ENCODE data around the gene CATSPER1. TPM values are rescaled to one million over a fixed set of nuclear protein-coding genes. Genes with fewer than 3 reads are reported as not detected.
A peak's percentile ranks its signal among the peaks of the same experiment; 100 is the strongest.

CATSPER1 gene
- polyA plus RNA-seq, 6 donors from 2014 or later = 0.11 TPM; not detected in 5

GRCh38 chr11:65978391-65979238 lies 47.7 kb downstream of the CATSPER1 start:
- Mint-ChIP-seq H3K9me3 (no peaks in the 10 kb centered on the region), H3K27me3 (no peaks in the 10 kb centered on the region), H3K27ac (peak overlapping the region in 1 of 6 donors; percentile 80), H3K4me1 (peaks cover 0 to 16% (median 13%) of the 10 kb centered on the region in 3 donors), H3K4me3 (peak overlapping the region in 1 of 8 donors; percentile 42), H3K36me3 (peaks cover 2 to 11% of the 10 kb centered on the region in 2 donors)
- ATAC-seq (ENCODE audit: low read depth in 2 of 2) (no peak), DNase-seq (no peak)

GRCh38 chr11:65977621-65978390 lies 48.5 kb downstream of the CATSPER1 start:
- Mint-ChIP-seq H3K4me3 (no peak overlapping the region), H3K9me3 (no peaks in the 10 kb centered on the region), H3K4me1 (peaks cover 0 to 17% (median 16%) of the 10 kb centered on the region in 3 donors), H3K27ac (peak overlapping the region in 3 of 6 donors; percentile 57 to 80 (median 76)), H3K27me3 (no peaks in the 10 kb centered on the region), H3K36me3 (peaks cover 9 to 18% of the 10 kb centered on the region in 2 donors)
- ATAC-seq (ENCODE audit: low read depth in 2 of 2) (no peak), DNase-seq (no peak)

- peak overlapping the region in 3 of 6 donors; percentile 42 to 64 (median 44) for H3K27ac Mint-ChIP-seq
- DNase-seq (no peak), ATAC-seq (ENCODE audit: low read depth in 2 of 2) (no peak)
- no peak overlapping the region for H3K4me3 Mint-ChIP-seq
- H3K27me3 Mint-ChIP-seq = no peaks in the 10 kb centered on the region
- H3K36me3 Mint-ChIP-seq = peaks cover 14 to 19% of the 10 kb centered on the region in 2 donors
- no peaks in the 10 kb centered on the region for H3K9me3 Mint-ChIP-seq
- peaks cover 0 to 24% (median 17%) of the 10 kb centered on the region in 3 donors for H3K4me1 Mint-ChIP-seq
Measured at GRCh38 chr11:65976216-65977176, 49.8 kb downstream of the CATSPER1 start.

- peak overlapping the region in 4 of 6 donors; percentile 31 to 53 (median 43) for H3K27ac Mint-ChIP-seq
- no peak for DNase-seq
Measured at GRCh38 chr11:65975771-65976170, 50.5 kb downstream of the CATSPER1 start.

GRCh38 chr11:65973439-65974110 lies 52.7 kb downstream of the CATSPER1 start:
- DNase-seq (no peak), ATAC-seq (ENCODE audit: low read depth in 2 of 2) (no peak)
- Mint-ChIP-seq H3K4me1 (peaks cover 10 to 37% (median 26%) of the 10 kb centered on the region in 3 donors), H3K4me3 (no peak overlapping the region), H3K9me3 (no peaks in the 10 kb centered on the region), H3K36me3 (peaks cover 14 to 31% of the 10 kb centered on the region in 2 donors), H3K27ac (peak overlapping the region in 2 of 6 donors; percentile 73 to 76), H3K27me3 (no peaks in the 10 kb centered on the region)

More at GRCh38 chr11:65975771-65976170, 50.5 kb downstream of the CATSPER1 start:
- H3K4me3 Mint-ChIP-seq = peak overlapping the region in 1 of 8 donors; percentile 18
- H3K9me3 Mint-ChIP-seq = no peaks in the 10 kb centered on the region
- H3K36me3 Mint-ChIP-seq = peaks cover 14 to 19% of the 10 kb centered on the region in 2 donors
- ATAC-seq (ENCODE audit: low read depth in 2 of 2) = no peak
- peaks cover 0 to 24% (median 17%) of the 10 kb centered on the region in 3 donors for H3K4me1 Mint-ChIP-seq
- no peaks in the 10 kb centered on the region for H3K27me3 Mint-ChIP-seq

- Mint-ChIP-seq H3K27ac (peak overlapping the region in 3 of 6 donors; percentile 24 to 79 (median 76)), H3K36me3 (peaks cover 14 to 38% of the 10 kb centered on the region in 2 donors), H3K27me3 (no peaks in the 10 kb centered on the region), H3K9me3 (no peaks in the 10 kb centered on the region), H3K4me1 (peaks cover 15 to 37% (median 28%) of the 10 kb centered on the region in 3 donors), H3K4me3 (no peak overlapping the region)
- ATAC-seq (ENCODE audit: low read depth in 2 of 2) (no peak), DNase-seq (no peak)
Measured at GRCh38 chr11:65972116-65972515, 54.2 kb downstream of the CATSPER1 start.

GRCh38 chr11:65968600-65969482 lies 57.4 kb downstream of the CATSPER1 start:
- H3K36me3 Mint-ChIP-seq = peaks cover 14 to 48% of the 10 kb centered on the region in 2 donors
- DNase-seq = no peak
- ATAC-seq (ENCODE audit: low read depth in 2 of 2) = no peak
- H3K27ac Mint-ChIP-seq = no peak overlapping the region
- peak overlapping the region in 1 of 8 donors; percentile 18 for H3K4me3 Mint-ChIP-seq
- H3K9me3 Mint-ChIP-seq = no peaks in the 10 kb centered on the region
- no peaks in the 10 kb centered on the region for H3K27me3 Mint-ChIP-seq
- H3K4me1 Mint-ChIP-seq = peaks cover 26 to 41% (median 31%) of the 10 kb centered on the region in 3 donors

GRCh38 chr11:65967329-65967934 lies 58.8 kb downstream of the CATSPER1 start:
- Mint-ChIP-seq H3K27me3 (no peaks in the 10 kb centered on the region), H3K4me1 (peaks cover 39 to 55% (median 39%) of the 10 kb centered on the region in 3 donors), H3K4me3 (no peak overlapping the region), H3K9me3 (no peaks in the 10 kb centered on the region), H3K27ac (no peak overlapping the region), H3K36me3 (peaks cover 4 to 46% of the 10 kb centered on the region in 2 donors)
- no peak for DNase-seq
- no peak for ATAC-seq (ENCODE audit: low read depth in 2 of 2)

Other genes with a start within 250 kb of the CATSPER1 start
- 10 to 100 TPM in 2 of 6 donors, 1 to 10 TPM in 4; 3.4 to 17.2 (median 9.6) TPM for gene AP5B1, start 245.5 kb downstream of the CATSPER1 start, polyA plus RNA-seq (ENCODE audit: low read depth in 6 of 6)
- not detected for gene OVOL1, start 239.4 kb downstream of the CATSPER1 start, polyA plus RNA-seq (ENCODE audit: low read depth in 6 of 6)
- gene SNX32, start 192.5 kb downstream of the CATSPER1 start, polyA plus RNA-seq (ENCODE audit: low read depth in 6 of 6) = 1 to 10 TPM in 5 of 6 donors, not detected in 1; 1.2 to 2.6 (median 1.7) TPM
- 1,000 to 10,000 TPM; 1,822 to 2,570 (median 2,214) TPM for gene CFL1, start 168.3 kb downstream of the CATSPER1 start, polyA plus RNA-seq (ENCODE audit: low read depth in 6 of 6)
- 10 to 100 TPM in 5 of 6 donors, 1 to 10 TPM in 1; 3.2 to 32.0 (median 22.8) TPM for gene MUS81, start 166.0 kb downstream of the CATSPER1 start, polyA plus RNA-seq (ENCODE audit: low read depth in 6 of 6)
- gene EFEMP2, start 153.7 kb downstream of the CATSPER1 start, polyA plus RNA-seq (ENCODE audit: low read depth in 6 of 6) = 1 to 10 TPM in 2 of 6 donors, under 1 TPM in 1, not detected in 3; 0.29 to 1.5 (median 1.1) TPM
- gene CTSW, start 146.6 kb downstream of the CATSPER1 start, polyA plus RNA-seq (ENCODE audit: low read depth in 6 of 6) = 1 to 10 TPM in 5 of 6 donors, under 1 TPM in 1; 0.68 to 7.2 (median 3.0) TPM
- gene FIBP, start 138.0 kb downstream of the CATSPER1 start, polyA plus RNA-seq (ENCODE audit: low read depth in 6 of 6) = 100 to 1,000 TPM in 4 of 6 donors, 10 to 100 TPM in 2; 91.2 to 191 (median 107) TPM
- 10 to 100 TPM; 22.4 to 62.8 (median 45.3) TPM for gene CCDC85B, start 135.8 kb downstream of the CATSPER1 start, polyA plus RNA-seq (ENCODE audit: low read depth in 6 of 6)
- gene FOSL1, start 126.1 kb downstream of the CATSPER1 start, polyA plus RNA-seq (ENCODE audit: low read depth in 6 of 6) = under 1 TPM in 3 of 6 donors, not detected in 3; 0.25 to 0.34 (median 0.27) TPM
- gene C11orf68, start 107.4 kb downstream of the CATSPER1 start, polyA plus RNA-seq (ENCODE audit: low read depth in 6 of 6) = 10 to 100 TPM; 48.5 to 79.3 (median 68.4) TPM
- gene DRAP1, start 107.1 kb downstream of the CATSPER1 start, polyA plus RNA-seq (ENCODE audit: low read depth in 6 of 6) = 10 to 100 TPM; 57.3 to 89.8 (median 71.1) TPM
- not detected for gene TSGA10IP, start 81.0 kb downstream of the CATSPER1 start, polyA plus RNA-seq (ENCODE audit: low read depth in 6 of 6)
- gene SART1, start 64.7 kb downstream of the CATSPER1 start, polyA plus RNA-seq (ENCODE audit: low read depth in 6 of 6) = 10 to 100 TPM; 13.9 to 39.7 (median 18.3) TPM
- 10 to 100 TPM in 5 of 6 donors, 1 to 10 TPM in 1; 4.9 to 34.2 (median 20.1) TPM for gene EIF1AD, start 24.3 kb downstream of the CATSPER1 start, polyA plus RNA-seq (ENCODE audit: low read depth in 6 of 6)
- gene BANF1, start 24.0 kb downstream of the CATSPER1 start, polyA plus RNA-seq (ENCODE audit: low read depth in 6 of 6) = 100 to 1,000 TPM; 162 to 247 (median 189) TPM
- gene CST6, start 14.5 kb downstream of the CATSPER1 start, polyA plus RNA-seq (ENCODE audit: low read depth in 6 of 6) = not detected
- gene GAL3ST3, start 22.7 kb upstream of the CATSPER1 start, polyA plus RNA-seq (ENCODE audit: low read depth in 6 of 6) = not detected
- gene SF3B2, start 25.9 kb upstream of the CATSPER1 start, polyA plus RNA-seq (ENCODE audit: low read depth in 6 of 6) = 100 to 1,000 TPM in 1 of 6 donors, 10 to 100 TPM in 5; 68.8 to 106 (median 85.2) TPM
- gene PACS1, start 43.8 kb upstream of the CATSPER1 start, polyA plus RNA-seq (ENCODE audit: low read depth in 6 of 6) = 100 to 1,000 TPM in 1 of 6 donors, 10 to 100 TPM in 5; 44.3 to 133 (median 57.3) TPM
- 1 to 10 TPM in 5 of 6 donors, under 1 TPM in 1; 0.17 to 9.3 (median 5.6) TPM for gene KLC2, start 231.2 kb upstream of the CATSPER1 start, polyA plus RNA-seq (ENCODE audit: low read depth in 6 of 6)
- 10 to 100 TPM; 10.3 to 13.3 (median 12.2) TPM for gene RAB1B, start 242.2 kb upstream of the CATSPER1 start, polyA plus RNA-seq (ENCODE audit: low read depth in 6 of 6)